Bronchial epithelial cell (primary cell): Measurements from ENCODE around the gene LRRC3. TPM values are rescaled to one million over a fixed set of nuclear protein-coding genes. Genes with fewer than 3 reads are reported as not detected.
A peak's percentile ranks its signal among the peaks of the same experiment; 100 is the strongest.

Experiments used
- DNase-seq: peaks from one replicate; pipeline ENCODE4 v3.0.0-alpha.2; 2010; ENCODE audit warnings: low read depth
- FAIRE-seq: peaks from 2 replicates; lab custom pipeline; 2011; peaks lifted over from hg19 to GRCh38; lab: Jason Lieb, UNC
- H3K27me3 ChIP-seq: 2 replicates; pipeline ENCODE4 v1.5.1; 2011; ENCODE audit warnings: low read length; ENCODE audit not compliant: control insufficient read depth, insufficient read depth
- H3K36me3 ChIP-seq: 2 replicates; pipeline ENCODE4 v1.5.1; 2011; ENCODE audit warnings: low read length; ENCODE audit not compliant: control insufficient read depth, insufficient read depth
- H3K4me3 ChIP-seq: 2 replicates; pipeline ENCODE4 v1.5.1; 2011; ENCODE audit warnings: mild to moderate bottlenecking, low read depth, low read length, control low read depth
- total RNA-seq: library from RNA; depleted of rRNA; stranded (reverse); fragments of >200 nt; gene quantifications from 2 replicates; pipeline ENCODE4 v1.2.1, GENCODE V29; 2014
- TF ChIP-seq, protein P1 (sequence below): IDR thresholded peaks from 2 replicates; pipeline ENCODE4 v1.5.1; 2011; ENCODE audit warnings: mild to moderate bottlenecking, moderate library complexity, low read length, control low read depth, inconsistent platforms; ENCODE audit not compliant: insufficient read depth, severe bottlenecking

LRRC3 gene
- total RNA-seq, 1 donor from 2014 or later, result under 0.01 TPM

- Histone ChIP-seq H3K36me3 (no peaks in the 10 kb centered on the region), H3K27me3 (no peaks in the 10 kb centered on the region), H3K4me3 (no peak overlapping the region)
- TF ChIP-seq, protein P1, sequence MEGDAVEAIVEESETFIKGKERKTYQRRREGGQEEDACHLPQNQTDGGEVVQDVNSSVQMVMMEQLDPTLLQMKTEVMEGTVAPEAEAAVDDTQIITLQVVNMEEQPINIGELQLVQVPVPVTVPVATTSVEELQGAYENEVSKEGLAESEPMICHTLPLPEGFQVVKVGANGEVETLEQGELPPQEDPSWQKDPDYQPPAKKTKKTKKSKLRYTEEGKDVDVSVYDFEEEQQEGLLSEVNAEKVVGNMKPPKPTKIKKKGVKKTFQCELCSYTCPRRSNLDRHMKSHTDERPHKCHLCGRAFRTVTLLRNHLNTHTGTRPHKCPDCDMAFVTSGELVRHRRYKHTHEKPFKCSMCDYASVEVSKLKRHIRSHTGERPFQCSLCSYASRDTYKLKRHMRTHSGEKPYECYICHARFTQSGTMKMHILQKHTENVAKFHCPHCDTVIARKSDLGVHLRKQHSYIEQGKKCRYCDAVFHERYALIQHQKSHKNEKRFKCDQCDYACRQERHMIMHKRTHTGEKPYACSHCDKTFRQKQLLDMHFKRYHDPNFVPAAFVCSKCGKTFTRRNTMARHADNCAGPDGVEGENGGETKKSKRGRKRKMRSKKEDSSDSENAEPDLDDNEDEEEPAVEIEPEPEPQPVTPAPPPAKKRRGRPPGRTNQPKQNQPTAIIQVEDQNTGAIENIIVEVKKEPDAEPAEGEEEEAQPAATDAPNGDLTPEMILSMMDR, result no peak
- DNase-seq (no peak), FAIRE-seq (no peak)
These were observed 35.1 kb downstream of the LRRC3 start for GRCh38 chr21:44490405-44490804.

- Histone ChIP-seq H3K4me3 (no peak overlapping the region), H3K36me3 (no peaks in the 10 kb centered on the region), H3K27me3 (no peaks in the 10 kb centered on the region)
- TF ChIP-seq, protein P1, result no peak
- no peak for FAIRE-seq
- DNase-seq, result no peak
These were observed 35.5 kb downstream of the LRRC3 start for GRCh38 chr21:44490816-44491215.

GRCh38 chr21:44492567-44493385 lies 37.5 kb downstream of the LRRC3 start:
- no peak overlapping the region for H3K4me3 ChIP-seq
- H3K27me3 ChIP-seq, result no peaks in the 10 kb centered on the region
- no peaks in the 10 kb centered on the region for H3K36me3 ChIP-seq
- FAIRE-seq, result peak; percentile 47
- TF ChIP-seq, protein P1, result no peak
- peak; percentile 11 for DNase-seq

- TF ChIP-seq, protein P1, result no peak
- H3K27me3 ChIP-seq, result no peaks in the 10 kb centered on the region
- H3K36me3 ChIP-seq, result no peaks in the 10 kb centered on the region
- H3K4me3 ChIP-seq, result no peak overlapping the region
- DNase-seq, result no peak
- no peak for FAIRE-seq
These were observed 39.1 kb downstream of the LRRC3 start for GRCh38 chr21:44494418-44494817.

- Histone ChIP-seq H3K27me3 (no peaks in the 10 kb centered on the region), H3K36me3 (no peaks in the 10 kb centered on the region), H3K4me3 (no peak overlapping the region)
- FAIRE-seq (no peak), DNase-seq (no peak)
- TF ChIP-seq, protein P1, result no peak
These were observed 39.6 kb downstream of the LRRC3 start for GRCh38 chr21:44494956-44495355.
